Measurements from ENCODE around the gene POLD1.
A peak's percentile ranks its signal among the peaks of the same experiment; 100 is the strongest.
"Not testable (repeated sequence)": the region's sequence is repeated elsewhere in the genome, so short reads cannot be mapped to it uniquely, and the experiment has no call there.

POLD1 gene

DNA sequence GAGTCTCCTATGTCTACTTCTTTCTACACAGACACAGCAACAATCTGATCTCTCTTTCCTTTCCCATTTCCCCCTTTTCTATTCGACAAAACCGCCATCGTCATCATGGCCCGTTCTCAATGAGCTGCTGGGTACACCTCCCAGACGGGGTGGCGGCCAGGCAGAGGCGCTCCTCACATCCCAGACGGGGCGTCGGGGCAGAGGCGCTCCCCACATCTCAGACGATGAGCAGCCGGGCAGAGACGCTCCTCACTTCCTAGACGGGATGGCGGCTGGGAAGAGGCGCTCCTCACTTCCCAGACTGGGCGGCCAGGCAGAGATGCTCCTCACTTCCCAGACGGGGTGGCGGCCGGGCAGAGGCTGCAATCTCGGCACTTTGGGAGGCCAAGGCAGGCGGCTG is 6.8 kb downstream of the POLD1 start:
- not testable (repeated sequence) for DNase-seq (ENCODE audit: low read depth in 2 of 2)

DNA sequence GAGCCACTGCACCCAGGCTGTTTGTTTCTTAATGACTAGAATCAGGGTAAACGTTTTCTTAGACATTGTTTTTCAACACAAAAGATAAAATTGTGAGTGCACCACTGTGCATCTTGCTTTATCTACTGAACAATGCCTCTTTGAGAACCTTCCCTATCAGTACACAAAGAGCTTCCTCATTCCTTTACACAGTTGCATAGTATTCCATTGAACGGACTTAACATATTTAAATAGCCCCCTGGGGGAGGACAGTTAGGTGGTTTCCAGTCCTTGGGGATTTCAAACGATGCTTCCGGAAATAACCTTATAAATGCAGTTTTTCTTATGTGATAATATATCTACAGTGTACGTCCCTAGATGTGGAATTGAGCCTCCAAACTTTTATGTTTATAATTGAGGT is 8.6 kb downstream of the POLD1 start:
- DNase-seq (ENCODE audit: low read depth in 2 of 2), result no peak

DNA sequence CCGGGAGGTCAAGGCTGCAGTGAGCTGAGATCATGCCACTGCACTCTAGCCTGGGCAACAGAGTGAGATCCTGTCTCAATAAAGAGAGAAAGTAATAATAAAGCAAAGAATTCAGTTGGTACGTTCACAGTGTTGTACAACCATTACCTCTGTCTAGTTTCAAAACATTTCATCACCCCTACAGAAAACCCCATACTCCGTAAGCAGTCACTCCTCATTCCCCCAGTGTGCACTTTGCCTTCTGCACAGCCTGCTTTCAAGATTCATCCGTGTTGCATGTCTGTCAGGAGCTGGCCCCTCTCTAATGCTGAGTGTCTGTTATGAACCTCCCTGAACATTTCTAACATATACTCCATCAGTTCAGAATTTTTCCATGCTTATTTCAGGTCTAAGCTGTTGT is 9.4 kb downstream of the POLD1 start:
- DNase-seq (ENCODE audit: low read depth in 2 of 2), result no peak

DNA sequence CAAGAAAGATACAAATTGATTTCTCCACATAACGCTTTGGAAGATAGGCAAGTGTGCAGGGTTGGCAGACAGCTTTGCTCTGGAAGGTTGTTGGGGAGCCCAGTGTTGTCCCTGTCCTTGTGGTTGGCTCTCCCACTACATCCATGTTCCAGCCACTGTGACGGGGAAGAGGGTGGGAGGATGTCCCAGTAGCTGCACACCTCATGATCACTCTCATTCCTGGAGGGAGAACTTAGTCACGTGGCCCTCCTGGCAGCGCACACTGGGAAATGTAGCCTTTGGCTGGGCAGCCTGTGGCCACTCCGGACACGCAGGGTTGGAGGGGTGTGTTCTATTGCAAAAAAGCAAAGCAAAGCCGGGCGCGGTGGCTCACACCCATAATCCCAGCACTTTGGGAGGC is 9.9 kb downstream of the POLD1 start:
- DNase-seq (ENCODE audit: low read depth in 2 of 2), result no peak

DNA sequence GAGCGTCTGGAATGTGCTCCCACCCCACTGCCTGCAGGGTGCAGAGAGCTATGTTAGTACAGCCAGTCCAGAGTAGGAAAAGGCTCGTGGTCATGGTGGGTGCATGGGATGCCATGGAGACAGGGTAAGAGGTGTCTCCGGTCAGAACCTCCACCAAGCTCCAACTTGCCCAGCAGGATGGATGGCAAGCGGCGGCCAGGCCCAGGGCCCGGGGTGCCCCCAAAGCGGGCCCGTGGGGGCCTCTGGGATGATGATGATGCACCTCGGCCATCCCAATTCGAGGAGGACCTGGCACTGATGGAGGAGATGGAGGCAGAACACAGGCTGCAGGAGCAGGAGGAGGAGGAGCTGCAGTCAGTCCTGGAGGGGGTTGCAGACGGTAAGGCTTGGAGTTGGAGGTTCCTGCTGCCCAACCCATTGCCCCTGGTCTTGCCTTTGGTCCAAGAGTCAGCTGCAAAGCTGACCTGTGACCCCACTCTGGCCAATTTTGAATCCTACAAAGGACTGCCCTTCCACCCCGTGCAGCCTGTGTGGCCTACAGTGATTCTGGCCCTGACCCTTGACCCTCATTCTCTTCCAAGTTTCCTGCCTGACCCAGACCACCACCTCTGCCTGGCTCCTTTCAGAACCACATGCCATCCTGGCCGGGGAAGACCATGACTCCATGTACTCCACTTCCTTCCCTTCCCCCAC is 14.7 kb downstream of the POLD1 start:
- no peak for DNase-seq (ENCODE audit: low read depth in 2 of 2)

DNA sequence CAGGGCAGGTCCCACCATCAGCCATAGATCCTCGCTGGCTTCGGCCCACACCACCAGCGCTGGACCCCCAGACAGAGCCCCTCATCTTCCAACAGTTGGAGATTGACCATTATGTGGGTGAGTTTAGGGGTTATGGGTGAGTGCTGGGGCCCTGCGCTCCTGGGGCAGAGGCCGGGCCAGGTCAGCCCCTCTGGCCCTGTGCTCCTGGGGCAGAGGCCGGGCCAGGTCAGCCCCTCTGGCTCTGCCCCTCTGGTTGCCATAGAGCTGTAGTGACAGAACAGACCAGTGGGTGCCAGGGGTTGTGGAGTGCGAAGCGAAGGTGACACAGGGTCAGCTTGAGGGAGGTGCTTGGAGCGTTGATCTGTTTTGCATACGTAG is 15.2 kb downstream of the POLD1 start:
- DNase-seq (ENCODE audit: low read depth in 2 of 2), result no peak

DNA sequence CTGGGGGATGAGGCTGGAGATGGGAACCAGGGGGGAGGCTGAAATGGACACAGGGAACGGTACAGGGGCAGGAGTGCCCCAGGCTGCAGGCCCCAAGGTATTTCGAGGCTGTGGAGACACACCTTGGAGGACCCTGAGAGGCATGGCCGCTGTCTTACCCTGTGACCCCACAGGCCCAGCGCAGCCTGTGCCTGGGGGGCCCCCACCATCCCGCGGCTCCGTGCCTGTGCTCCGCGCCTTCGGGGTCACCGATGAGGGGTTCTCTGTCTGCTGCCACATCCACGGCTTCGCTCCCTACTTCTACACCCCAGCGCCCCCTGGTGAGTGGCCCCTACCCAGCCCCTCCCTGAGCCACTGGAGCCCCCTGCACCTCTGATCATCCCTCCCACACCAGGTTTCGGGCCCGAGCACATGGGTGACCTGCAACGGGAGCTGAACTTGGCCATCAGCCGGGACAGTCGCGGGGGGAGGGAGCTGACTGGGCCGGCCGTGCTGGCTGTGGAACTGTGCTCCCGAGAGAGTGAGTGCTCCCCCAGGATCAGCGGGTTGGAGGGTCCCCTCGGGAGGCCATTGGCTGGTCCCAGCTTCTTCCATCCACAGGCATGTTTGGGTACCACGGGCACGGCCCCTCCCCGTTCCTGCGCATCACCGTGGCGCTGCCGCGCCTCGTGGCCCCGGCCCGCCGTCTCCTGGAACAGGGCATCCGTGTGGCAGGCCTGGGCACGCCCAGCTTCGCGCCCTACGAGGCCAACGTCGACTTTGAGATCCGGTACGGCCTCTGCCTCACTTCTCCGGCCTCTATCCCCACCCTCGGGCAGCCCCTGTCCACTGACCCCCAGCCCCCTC is 17.7 kb downstream of the POLD1 start:
- DNase-seq (ENCODE audit: low read depth in 2 of 2), result no peak

DNA sequence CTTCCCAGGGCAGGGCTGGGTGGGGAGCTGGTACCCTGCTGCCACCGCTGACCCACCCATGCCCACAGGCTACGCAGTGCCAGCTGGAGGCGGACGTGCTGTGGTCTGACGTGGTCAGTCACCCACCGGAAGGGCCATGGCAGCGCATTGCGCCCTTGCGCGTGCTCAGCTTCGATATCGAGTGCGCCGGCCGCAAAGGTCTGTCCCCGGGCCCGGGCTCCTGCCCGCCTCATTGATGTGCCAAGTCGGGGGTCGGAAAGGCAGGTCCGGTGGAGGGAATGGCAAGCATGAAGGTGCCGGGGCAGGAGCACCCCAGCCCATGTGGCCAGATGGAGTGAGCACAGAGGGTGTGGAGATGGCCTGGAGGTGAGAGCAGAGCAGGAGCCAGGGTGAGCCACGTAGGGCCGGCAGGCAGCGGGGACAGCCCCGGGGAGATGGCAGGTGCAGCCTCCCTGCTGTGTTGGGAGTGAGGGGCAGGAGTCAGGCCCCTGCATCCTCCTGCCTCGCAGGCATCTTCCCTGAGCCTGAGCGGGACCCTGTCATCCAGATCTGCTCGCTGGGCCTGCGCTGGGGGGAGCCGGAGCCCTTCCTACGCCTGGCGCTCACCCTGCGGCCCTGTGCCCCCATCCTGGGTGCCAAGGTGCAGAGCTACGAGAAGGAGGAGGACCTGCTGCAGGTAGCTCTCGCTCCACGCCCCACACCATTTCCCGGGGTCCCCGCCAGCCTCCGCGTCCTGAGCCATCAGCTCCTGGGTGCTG is 18.6 kb downstream of the POLD1 start:
- DNase-seq (ENCODE audit: low read depth in 2 of 2), result no peak

DNA sequence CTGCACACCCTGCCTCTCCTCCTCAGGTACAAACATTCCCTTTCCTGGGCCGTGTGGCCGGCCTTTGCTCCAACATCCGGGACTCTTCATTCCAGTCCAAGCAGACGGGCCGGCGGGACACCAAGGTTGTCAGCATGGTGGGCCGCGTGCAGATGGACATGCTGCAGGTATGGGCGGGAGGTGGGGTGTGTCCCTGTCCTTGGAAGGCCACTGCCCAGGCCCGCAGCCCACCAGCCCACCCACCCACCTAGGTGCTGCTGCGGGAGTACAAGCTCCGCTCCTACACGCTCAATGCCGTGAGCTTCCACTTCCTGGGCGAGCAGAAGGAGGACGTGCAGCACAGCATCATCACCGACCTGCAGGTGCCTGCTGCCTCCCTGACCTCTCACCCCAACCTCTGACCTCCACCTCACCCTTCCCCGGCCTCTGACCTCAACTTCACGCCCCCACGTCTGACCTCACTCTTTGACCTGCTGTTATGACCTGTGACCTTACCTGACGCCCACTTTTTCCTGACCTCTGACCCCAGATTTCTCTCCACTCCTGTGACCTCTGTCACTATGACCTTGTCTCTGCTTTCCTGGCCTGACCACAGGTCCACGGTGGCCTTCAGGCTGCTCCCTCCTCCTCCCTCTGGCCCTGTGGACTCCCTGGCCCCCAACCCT is 22.1 kb downstream of the POLD1 start:
- DNase-seq (ENCODE audit: low read depth in 2 of 2), result no peak

DNA sequence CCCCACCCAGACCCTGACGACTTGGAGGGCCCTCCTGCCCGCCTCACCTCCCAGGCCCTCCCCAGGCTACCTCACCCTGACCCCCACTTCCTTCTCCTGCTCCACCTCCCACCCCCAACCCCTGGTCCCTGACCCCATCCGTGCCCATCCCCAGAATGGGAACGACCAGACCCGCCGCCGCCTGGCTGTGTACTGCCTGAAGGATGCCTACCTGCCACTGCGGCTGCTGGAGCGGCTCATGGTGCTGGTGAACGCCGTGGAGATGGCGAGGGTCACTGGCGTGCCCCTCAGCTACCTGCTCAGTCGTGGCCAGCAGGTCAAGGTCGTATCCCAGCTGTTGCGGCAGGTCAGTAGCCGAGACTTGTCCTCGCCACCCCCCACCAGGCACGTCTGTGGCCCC is 22.7 kb downstream of the POLD1 start:
- DNase-seq (ENCODE audit: low read depth in 2 of 2), result no peak

DNA sequence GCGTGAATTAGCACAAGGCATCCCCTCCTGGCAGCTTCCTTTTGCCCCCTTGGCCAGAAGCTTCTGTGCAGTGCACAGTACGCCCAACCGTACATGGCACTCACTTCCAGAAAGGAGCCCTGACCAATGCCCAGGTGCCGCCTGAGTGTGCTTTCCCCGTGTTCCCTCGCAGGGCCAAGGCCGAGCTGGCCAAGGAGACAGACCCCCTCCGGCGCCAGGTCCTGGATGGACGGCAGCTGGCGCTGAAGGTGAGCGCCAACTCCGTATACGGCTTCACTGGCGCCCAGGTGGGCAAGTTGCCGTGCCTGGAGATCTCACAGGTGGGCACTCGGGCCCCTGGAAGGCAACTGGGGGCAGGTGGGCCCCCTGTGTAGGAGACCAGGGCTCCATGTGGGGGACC is 25.2 kb downstream of the POLD1 start:
- DNase-seq (ENCODE audit: low read depth in 2 of 2), result no peak

DNA sequence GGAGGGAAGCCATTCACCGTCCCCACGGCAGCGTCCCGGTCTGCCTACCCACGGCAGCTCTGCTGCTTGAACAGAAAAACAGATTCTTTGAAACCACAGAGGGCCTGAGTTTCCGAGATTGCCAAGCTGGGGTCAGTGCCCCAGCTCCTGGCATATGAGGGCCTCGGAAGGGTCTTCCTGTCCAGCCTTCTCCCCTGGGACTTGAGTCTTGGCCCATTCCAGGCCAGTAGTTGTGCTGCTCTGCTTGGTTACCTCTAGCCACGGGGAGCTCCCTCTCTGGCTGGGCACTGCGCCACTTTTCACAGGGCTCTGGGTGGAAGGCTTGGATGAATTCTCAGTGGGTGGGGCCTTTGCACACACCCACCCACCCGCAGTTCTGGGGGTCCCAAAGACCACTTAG is 26.0 kb downstream of the POLD1 start:
- DNase-seq (ENCODE audit: low read depth in 2 of 2), result no peak

DNA sequence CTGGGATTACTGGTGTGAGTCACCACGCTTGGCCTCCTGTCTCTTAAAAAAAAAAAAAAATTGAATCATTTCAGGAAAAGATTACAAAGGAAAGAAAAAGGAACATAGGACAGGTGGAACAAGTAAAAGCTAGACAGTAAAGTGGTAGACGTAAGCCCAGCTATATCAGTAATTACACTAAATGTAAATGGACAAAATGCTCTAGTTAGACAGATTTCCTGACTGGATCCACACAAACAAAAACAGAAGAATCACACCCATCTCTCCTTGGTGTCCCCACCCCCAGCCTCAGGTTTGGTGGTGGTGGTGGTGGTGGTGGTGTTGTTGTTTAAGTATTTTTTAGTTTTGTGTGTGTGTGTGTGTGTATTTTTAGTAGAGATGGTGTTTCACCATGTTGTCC is 28.3 kb downstream of the POLD1 start:
- DNase-seq (ENCODE audit: low read depth in 2 of 2), result no peak

DNA sequence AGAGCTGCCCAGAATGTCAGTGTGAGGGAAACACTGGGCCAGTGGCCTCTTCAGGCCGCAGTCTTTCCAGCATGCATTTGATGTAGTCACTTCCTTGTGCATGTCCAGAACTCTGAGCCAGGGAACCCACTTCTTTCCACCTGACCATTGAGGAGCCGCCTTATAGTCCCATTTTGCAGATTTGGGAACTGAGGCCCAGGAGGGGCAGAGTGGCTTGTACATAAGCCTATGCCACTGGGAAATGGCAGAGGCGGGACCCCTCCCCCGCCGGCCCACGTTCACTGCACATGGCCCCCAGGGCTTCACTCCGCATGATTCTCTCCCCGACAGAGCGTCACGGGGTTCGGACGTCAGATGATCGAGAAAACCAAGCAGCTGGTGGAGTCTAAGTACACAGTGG is 28.9 kb downstream of the POLD1 start:
- DNase-seq (ENCODE audit: low read depth in 2 of 2), result no peak

DNA sequence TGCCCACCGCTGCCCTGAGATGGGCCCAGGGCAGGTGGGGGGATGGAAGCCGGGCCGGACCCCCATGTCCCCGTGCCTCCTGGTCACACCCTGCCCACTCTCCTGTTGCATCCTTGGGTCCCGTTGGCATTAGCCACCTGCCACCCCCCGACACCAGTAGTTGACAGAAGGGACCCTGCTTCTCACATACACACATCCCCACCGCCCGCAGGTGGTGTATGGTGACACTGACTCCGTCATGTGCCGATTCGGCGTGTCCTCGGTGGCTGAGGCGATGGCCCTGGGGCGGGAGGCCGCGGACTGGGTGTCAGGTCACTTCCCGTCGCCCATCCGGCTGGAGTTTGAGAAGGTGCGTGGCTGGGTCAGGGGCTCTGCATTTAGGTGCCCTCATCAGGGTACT is 29.4 kb downstream of the POLD1 start:
- DNase-seq (ENCODE audit: low read depth in 2 of 2), result no peak

DNA sequence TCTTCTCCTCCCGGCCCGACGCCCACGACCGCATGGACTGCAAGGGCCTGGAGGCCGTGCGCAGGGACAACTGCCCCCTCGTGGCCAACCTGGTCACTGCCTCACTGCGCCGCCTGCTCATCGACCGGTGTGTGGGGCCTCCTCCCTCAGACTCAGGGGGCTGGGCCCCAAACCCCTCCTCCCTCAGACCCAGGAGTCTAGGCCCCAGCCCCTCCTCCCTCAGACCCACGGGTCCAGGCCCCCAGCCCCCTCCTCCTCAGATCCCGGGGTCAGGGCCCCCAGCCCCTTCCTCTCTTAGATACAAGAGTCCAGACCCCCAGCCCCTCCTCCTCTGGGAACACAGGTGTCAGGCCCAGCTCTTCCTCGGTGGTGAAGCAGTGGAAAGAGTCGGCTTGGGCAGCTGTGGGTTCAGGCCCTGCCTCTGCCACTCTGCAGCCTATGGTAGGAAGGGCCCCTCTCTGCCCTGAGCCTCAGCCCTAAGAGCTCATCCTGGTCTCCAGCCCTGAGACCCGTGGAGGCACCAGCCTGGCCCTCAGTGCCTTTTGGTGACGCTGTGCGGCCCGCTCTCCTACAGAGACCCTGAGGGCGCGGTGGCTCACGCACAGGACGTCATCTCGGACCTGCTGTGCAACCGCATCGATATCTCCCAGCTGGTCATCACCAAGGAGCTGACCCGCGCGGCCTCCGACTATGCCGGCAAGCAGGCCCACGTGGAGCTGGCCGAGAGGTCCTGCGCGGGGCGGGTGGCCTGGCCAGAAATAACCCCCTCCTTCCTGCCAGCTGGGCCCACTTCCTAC is 30.9 kb downstream of the POLD1 start:
- peak; percentile 57 to 60 for DNase-seq (ENCODE audit: low read depth in 2 of 2)

DNA sequence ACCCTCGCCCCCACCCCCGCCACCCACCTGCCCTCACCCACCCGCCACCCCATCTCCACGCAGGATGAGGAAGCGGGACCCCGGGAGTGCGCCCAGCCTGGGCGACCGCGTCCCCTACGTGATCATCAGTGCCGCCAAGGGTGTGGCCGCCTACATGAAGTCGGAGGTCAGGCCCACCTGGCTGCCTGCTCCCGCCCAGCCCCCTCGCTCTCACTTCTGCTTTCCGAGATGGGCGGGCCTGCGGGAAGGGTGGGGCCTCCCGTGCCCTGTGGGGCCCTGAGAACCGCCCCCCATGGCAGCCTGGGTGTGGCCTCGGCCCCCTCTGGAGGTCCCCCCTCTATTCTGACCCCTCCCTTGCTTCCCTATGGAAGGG is 31.5 kb downstream of the POLD1 start:
- no peak for DNase-seq (ENCODE audit: low read depth in 2 of 2)

DNA sequence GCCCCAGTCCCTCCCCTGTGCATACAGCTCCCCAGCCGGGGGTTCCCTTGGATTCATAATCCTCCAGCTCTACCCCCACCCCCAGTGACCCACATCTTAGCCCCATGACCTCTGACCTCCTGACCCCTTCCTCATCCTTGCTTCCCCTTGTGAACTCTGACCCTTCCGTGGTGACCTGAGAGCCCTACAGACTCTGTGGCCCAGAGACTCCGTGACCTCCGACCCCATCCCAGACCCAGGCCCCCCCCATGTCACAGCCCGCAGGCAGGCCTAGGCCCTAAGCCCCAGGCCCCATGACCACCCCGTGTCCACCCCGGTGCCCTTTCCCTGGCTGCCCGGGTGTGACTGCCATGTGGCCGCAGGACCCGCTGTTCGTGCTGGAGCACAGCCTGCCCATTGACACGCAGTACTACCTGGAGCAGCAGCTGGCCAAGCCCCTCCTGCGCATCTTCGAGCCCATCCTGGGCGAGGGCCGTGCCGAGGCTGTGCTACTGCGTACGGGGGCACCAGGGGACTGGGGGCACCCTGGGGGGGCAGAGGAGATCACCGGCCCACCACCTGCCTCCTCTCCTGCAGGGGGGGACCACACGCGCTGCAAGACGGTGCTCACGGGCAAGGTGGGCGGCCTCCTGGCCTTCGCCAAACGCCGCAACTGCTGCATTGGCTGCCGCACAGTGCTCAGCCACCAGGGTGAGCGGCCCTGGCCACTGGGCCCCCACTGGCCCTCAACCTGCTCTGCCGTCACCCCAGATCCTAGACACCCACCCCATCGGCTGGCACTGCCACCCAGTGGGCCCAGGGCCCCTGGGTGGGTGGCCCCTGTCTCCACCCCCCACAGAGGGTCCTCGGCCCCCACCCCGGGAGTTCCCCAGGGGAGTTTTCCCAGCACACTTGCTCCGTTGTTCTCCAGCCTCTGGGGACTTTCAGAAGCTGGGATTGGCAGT is 32.2 kb downstream of the POLD1 start:
- no peak for DNase-seq (ENCODE audit: low read depth in 2 of 2)

DNA sequence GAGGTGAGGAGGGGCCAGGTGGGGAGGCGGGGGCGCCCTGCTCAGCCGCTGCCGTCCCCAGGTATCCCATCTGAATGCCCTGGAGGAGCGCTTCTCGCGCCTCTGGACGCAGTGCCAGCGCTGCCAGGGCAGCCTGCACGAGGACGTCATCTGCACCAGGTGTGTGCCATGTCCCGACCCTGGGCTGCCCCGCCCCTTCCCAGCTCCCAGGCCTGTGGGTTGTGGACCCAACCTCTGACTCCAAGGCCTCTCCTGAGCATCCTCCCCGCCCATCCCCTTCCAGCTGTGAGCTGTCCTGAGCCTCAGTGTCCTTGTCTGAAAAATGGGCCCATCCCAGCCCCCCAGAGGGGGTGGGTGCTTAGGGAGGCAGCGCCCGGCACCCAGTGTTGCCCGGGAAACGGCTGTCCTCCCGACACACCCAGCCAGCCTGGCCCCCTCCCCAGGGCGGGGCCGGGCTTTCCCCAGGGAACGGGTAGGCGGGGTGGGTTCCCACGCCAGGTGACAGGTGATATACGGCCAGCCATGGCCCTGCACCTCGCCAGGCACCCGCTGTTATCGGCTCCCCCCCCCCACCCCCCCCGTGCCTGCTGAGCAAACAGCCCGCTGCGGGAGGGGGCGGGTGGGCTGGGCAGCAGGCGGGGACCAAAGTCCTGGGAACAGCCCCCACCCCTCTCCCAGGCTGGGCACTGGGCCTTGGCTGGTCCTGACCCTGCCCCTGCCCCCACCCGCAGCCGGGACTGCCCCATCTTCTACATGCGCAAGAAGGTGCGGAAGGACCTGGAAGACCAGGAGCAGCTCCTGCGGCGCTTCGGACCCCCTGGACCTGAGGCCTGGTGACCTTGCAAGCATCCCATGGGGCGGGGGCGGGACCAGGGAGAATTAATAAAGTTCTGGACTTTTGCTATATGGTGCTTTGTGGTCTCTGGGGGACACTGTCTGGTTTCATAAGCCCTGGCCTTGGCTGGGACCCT is 33.2 kb downstream of the POLD1 start:
- no peak for DNase-seq (ENCODE audit: low read depth in 2 of 2)
